CD14-positive monocyte (primary cell): ENCODE results near the gene DEPDC5. TPM values are rescaled to one million over a fixed set of nuclear protein-coding genes. Genes with fewer than 3 reads are reported as not detected.

Experiments
- DNase-seq, 3 donors: peaks; one replicate each; pipeline ENCODE4 v3.0.0-alpha.2; 2011 to 2022
- H2AFZ ChIP-seq: 2 replicates; pipeline ENCODE4 v1.6.0; 2012; ENCODE audit warnings: mild to moderate bottlenecking, low read depth, low read length, inconsistent platforms; ENCODE audit not compliant: insufficient read depth, poor library complexity, severe bottlenecking
- H3K27ac ChIP-seq, 2 donors: 1 replicate in 1 of 2; 2 replicates in 1 of 2; pipeline ENCODE4 v1.5.1; 2012 to 2013; ENCODE audit warnings: low read length in 2 of 2, control low read depth in 1 of 2, inconsistent platforms in 1 of 2, low read depth in 1 of 2, mild to moderate bottlenecking in 1 of 2
- H3K27me3 ChIP-seq, 2 donors: one replicate each; pipeline versions ENCODE4 v1.6.0 to v1.6.1; 2011 to 2013; ENCODE audit warnings: low read length in 2 of 2; ENCODE audit not compliant: control insufficient read depth in 2 of 2, insufficient read depth in 2 of 2
- H3K36me3 ChIP-seq, 2 donors: replicated peaks in 1 of 2; 1 replicate in 1 of 2; 2 replicates in 1 of 2; pipeline versions ENCODE4 v1.5.1 to v1.6.1; 2012 to 2013; ENCODE audit warnings: low read length in 2 of 2, control low read depth in 1 of 2, inconsistent platforms in 1 of 2, mild to moderate bottlenecking in 1 of 2; ENCODE audit not compliant: insufficient read depth in 2 of 2, control insufficient read depth in 1 of 2
- H3K4me1 ChIP-seq, 2 donors: 1 replicate in 1 of 2; 2 replicates in 1 of 2; pipeline versions ENCODE4 v1.5.1 to v1.6.1; 2012 to 2013; ENCODE audit warnings: low read length in 2 of 2, control low read depth in 1 of 2, inconsistent platforms in 1 of 2, mild to moderate bottlenecking in 1 of 2, moderate library complexity in 1 of 2; ENCODE audit not compliant: insufficient read depth in 2 of 2, control insufficient read depth in 1 of 2
- H3K4me2 ChIP-seq: replicated peaks from 2 replicates; pipeline ENCODE3; 2012; ENCODE audit warnings: low read length, moderate library complexity, mild to moderate bottlenecking; ENCODE audit not compliant: poor library complexity, severe bottlenecking; ENCODE audit errors: extremely low read depth
- H3K4me3 ChIP-seq, 3 experiments: fragments of 200-600 bp in 1 of 3; sonication (generic) in 1 of 3; replicated peaks in 1 of 3; 1 replicate in 2 of 3; 2 replicates in 1 of 3; pipeline ENCODE4 v1.5.1; 2011 to 2013; ENCODE audit warnings: low read length in 3 of 3, mild to moderate bottlenecking in 3 of 3, control low read depth in 2 of 3, low read depth in 2 of 3, inconsistent platforms in 1 of 3, moderate library complexity in 1 of 3
- H3K79me2 ChIP-seq: 2 replicates; pipeline ENCODE4 v1.6.0; 2012; ENCODE audit warnings: mild to moderate bottlenecking, control low read depth, inconsistent platforms, low read length, moderate library complexity; ENCODE audit not compliant: insufficient read depth
- H3K9ac ChIP-seq: 2 replicates; pipeline ENCODE4 v1.6.0; 2017; ENCODE audit warnings: low read length, mild to moderate bottlenecking; ENCODE audit not compliant: insufficient read depth, poor library complexity, severe bottlenecking
- H3K9me3 ChIP-seq, 2 donors: replicated peaks in 1 of 2; 1 replicate in 1 of 2; 2 replicates in 1 of 2; pipeline versions ENCODE4 v1.5.1 to v1.6.1; 2012 to 2013; ENCODE audit warnings: low read length in 2 of 2, control low read depth in 1 of 2; ENCODE audit not compliant: control insufficient read depth in 1 of 2, insufficient read depth in 1 of 2
- H4K20me1 ChIP-seq: 2 replicates; pipeline ENCODE4 v1.6.0; 2012; ENCODE audit warnings: mild to moderate bottlenecking, low read length, control low read depth, moderate library complexity; ENCODE audit not compliant: insufficient read depth
- H3K27ac Mint-ChIP-seq, 7 donors: one replicate each; pipeline ENCODE4 v1.8.0; 2020; ENCODE audit warnings: mild to moderate bottlenecking in 7 of 7, mixed read lengths in 7 of 7, moderate library complexity in 6 of 7, inconsistent platforms in 2 of 7
- H3K27me3 Mint-ChIP-seq, 3 donors: one replicate each; pipeline ENCODE4 v1.8.0; 2021 to 2022; ENCODE audit warnings: low read depth in 3 of 3, mild to moderate bottlenecking in 3 of 3, mixed read lengths in 3 of 3, moderate library complexity in 3 of 3, inconsistent platforms in 1 of 3
- H3K36me3 Mint-ChIP-seq, 2 donors: one replicate each; pipeline ENCODE4 v1.8.0; 2020; ENCODE audit warnings: mixed read lengths in 2 of 2, inconsistent platforms in 1 of 2, mild to moderate bottlenecking in 1 of 2
- H3K4me1 Mint-ChIP-seq: one replicate; pipeline ENCODE4 v1.8.0; 2020; ENCODE audit warnings: mild to moderate bottlenecking, mixed read lengths
- H3K4me3 Mint-ChIP-seq, 2 donors: one replicate each; pipeline ENCODE4 v1.8.0; 2020; ENCODE audit warnings: mild to moderate bottlenecking in 2 of 2, mixed read lengths in 2 of 2, moderate library complexity in 1 of 2
- H3K9me3 Mint-ChIP-seq, 7 donors: one replicate each; pipeline ENCODE4 v1.8.0; 2020 to 2022; ENCODE audit warnings: mixed read lengths in 7 of 7, mild to moderate bottlenecking in 6 of 7, moderate library complexity in 6 of 7, inconsistent platforms in 2 of 7
- WGBS: methylation state at CpG from one replicate; pipeline ENCODE4 v1.1.5; 2013; ENCODE audit warnings: missing lambda C conversion rate; ENCODE audit not compliant: insufficient coverage; 5-methylcytosine and 5-hydroxymethylcytosine counted together
- intact Hi-C, 2 donors: fragments of 100-400 bp; cut with micrococcal nuclease; formaldehyde crosslinking; loops; one replicate each; pipeline versions ENCODE4 v1.15.0 to v1.15.1; 2023
- polyA plus RNA-seq, 3 donors: library from polyadenylated mRNA; depleted of rRNA in 1 of 3; unstranded in 2 of 3; stranded (reverse) in 1 of 3; fragments of 300-500 nt in 2 of 3; fragments of >200 nt in 1 of 3; fragmentation: Illumina TruSeq in 2 of 3; gene quantifications; 1 replicate in 2 of 3; 2 replicates in 1 of 3; pipeline ENCODE4 v1.2.3, GENCODE V29; 2012 to 2021
- TF ChIP-seq, protein P1 (sequence below): fragments of 200-600 bp; IDR thresholded peaks from one replicate; pipeline ENCODE4 v1.8.0; 2022; ENCODE audit warnings: antibody characterized with exemption, mild to moderate bottlenecking

The DEPDC5 gene
- polyA plus RNA-seq, 3 donors, result 2.2 to 19.5 (median 4.1) TPM

DNA sequence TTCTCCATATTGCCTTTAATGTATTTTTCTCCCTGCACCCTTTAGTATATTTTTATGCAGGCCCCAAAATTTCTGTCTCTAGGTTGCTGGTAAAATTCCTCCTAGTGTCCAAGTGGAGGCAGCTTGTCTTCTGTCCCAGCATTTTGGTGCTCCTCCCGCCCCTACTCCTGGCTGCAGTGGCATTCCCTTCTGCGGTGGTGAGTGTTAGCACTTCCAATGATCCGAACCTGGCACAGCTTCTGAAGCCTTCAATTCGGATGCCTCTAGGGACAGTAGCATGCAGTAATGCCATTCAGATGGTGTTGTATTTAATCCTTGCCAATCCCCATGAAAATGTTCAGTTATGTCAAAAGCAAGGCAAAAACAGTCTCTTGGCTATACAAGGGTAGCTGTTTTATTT, 196.4 kb downstream of the DEPDC5 start:
- intact Hi-C loops, result loop anchor here (5.0 kb wide), 1 partner anchor 33 kb away; no protein-coding TSS in a partner anchor
- no peak for DNase-seq

GRCh38 chr22:31951194-31952093, 197.6 kb downstream of the DEPDC5 start:
- WGBS, result 59% methylated on average over 5 of the region's 8 CpGs
- Mint-ChIP-seq H3K4me1 (peaks cover 58% of the 10 kb centered on the region), H3K4me3 (no peak overlapping the region), H3K27ac (peak overlapping the region; percentile 36 to 88 (median 60)), H3K36me3 (peaks cover 37 to 61% of the 10 kb centered on the region in 2 donors), H3K9me3 (no peaks in the 10 kb centered on the region), H3K27me3 (no peaks in the 10 kb centered on the region)
- intact Hi-C loops, result loop anchor here (5.0 kb wide), 1 partner anchor 34 kb away; no protein-coding TSS in a partner anchor
- H3K79me2 ChIP-seq, result peaks cover 100% of the 10 kb centered on the region
- H3K9me3 ChIP-seq, result no peaks in the 10 kb centered on the region
- DNase-seq, result no peak
- H4K20me1 ChIP-seq, result peaks cover 99% of the 10 kb centered on the region
- H2AFZ ChIP-seq, result no peak overlapping the region
- H3K9ac ChIP-seq, result peak overlapping the region; percentile 5
- peak overlapping the region in 1 of 2 donors; percentile 75 for H3K27ac ChIP-seq
- H3K4me1 ChIP-seq, result peaks cover 28 to 44% of the 10 kb centered on the region in 2 donors
- peaks cover 26 to 76% of the 10 kb centered on the region in 2 donors for H3K36me3 ChIP-seq
- TF ChIP-seq, protein P1, sequence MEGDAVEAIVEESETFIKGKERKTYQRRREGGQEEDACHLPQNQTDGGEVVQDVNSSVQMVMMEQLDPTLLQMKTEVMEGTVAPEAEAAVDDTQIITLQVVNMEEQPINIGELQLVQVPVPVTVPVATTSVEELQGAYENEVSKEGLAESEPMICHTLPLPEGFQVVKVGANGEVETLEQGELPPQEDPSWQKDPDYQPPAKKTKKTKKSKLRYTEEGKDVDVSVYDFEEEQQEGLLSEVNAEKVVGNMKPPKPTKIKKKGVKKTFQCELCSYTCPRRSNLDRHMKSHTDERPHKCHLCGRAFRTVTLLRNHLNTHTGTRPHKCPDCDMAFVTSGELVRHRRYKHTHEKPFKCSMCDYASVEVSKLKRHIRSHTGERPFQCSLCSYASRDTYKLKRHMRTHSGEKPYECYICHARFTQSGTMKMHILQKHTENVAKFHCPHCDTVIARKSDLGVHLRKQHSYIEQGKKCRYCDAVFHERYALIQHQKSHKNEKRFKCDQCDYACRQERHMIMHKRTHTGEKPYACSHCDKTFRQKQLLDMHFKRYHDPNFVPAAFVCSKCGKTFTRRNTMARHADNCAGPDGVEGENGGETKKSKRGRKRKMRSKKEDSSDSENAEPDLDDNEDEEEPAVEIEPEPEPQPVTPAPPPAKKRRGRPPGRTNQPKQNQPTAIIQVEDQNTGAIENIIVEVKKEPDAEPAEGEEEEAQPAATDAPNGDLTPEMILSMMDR, result no peak
- no peak overlapping the region for H3K4me2 ChIP-seq
- H3K27me3 ChIP-seq, result no peaks in the 10 kb centered on the region
- no peak overlapping the region for H3K4me3 ChIP-seq

More for the DNA sequence above, 196.4 kb downstream of the DEPDC5 start:
- no peak overlapping the region for H3K9ac ChIP-seq
- peaks cover 58% of the 10 kb centered on the region for H3K4me1 Mint-ChIP-seq
- peak overlapping the region in 1 of 2 donors; percentile 53 for H3K27ac ChIP-seq
- H4K20me1 ChIP-seq, result peaks cover 99% of the 10 kb centered on the region
- H3K79me2 ChIP-seq, result peaks cover 100% of the 10 kb centered on the region
- no peaks in the 10 kb centered on the region for H3K9me3 ChIP-seq
- H3K27me3 ChIP-seq, result no peaks in the 10 kb centered on the region
- H3K27ac Mint-ChIP-seq, result peak overlapping the region in 3 of 7 donors; percentile 41 to 88 (median 63)
- H3K9me3 Mint-ChIP-seq, result no peaks in the 10 kb centered on the region
- H3K36me3 ChIP-seq, result peaks cover 18 to 64% of the 10 kb centered on the region in 2 donors
- no peak overlapping the region for H3K4me3 ChIP-seq
- H3K36me3 Mint-ChIP-seq, result peaks cover 27 to 52% of the 10 kb centered on the region in 2 donors
- H3K4me3 Mint-ChIP-seq, result no peak overlapping the region
- no peak overlapping the region for H2AFZ ChIP-seq
- peaks cover 41 to 56% of the 10 kb centered on the region in 2 donors for H3K4me1 ChIP-seq
- H3K4me2 ChIP-seq, result no peak overlapping the region
- H3K27me3 Mint-ChIP-seq, result no peaks in the 10 kb centered on the region
- TF ChIP-seq, protein P1, result no peak
- 100% methylated on average over 1 of the region's 4 CpGs for WGBS
